IMR-90 (cell line): ENCODE results near the gene ACSL1. TPM values are rescaled to one million over a fixed set of nuclear protein-coding genes. Genes with fewer than 3 reads are reported as not detected.

Experiments
- microRNA-seq, 2 experiments: library from miRNA; stranded (forward) in 1 of 2; unstranded in 1 of 2; fragments of 10-50 nt in 1 of 2; fragments of <30 nt in 1 of 2; gene quantifications in 1 of 2; microRNA quantifications in 1 of 2; one replicate each; pipeline versions ENCODE3 to v1.1.0; 2013 to 2020; ENCODE audit not compliant: insufficient read depth in 1 of 2, insufficient read length in 1 of 2, unreplicated experiment in 1 of 2
- polyA plus RNA-seq, 3 experiments: library from polyadenylated mRNA; depleted of rRNA; stranded (reverse); fragments of >200 nt; gene quantifications; 2 replicates each; pipeline ENCODE4 v1.2.3, GENCODE V29; 2012; ENCODE audit warnings: low replicate concordance in 1 of 3
- small RNA-seq, 5 experiments: library from RNA; depleted of rRNA; stranded (forward); fragments of <200 nt; gene quantifications; one replicate each; pipeline ENCODE3, GENCODE V24; 2012
- total RNA-seq: library from RNA; depleted of rRNA; stranded (reverse); fragments of >200 nt; gene quantifications from 2 replicates; pipeline ENCODE4 v1.2.3, GENCODE V29; 2012; rRNA removed

ACSL1 gene
- total and polyA plus RNA-seq, 2 of the 4 experiments (the other 2 are of a cell fraction): 14.4 to 26.0 TPM

Small RNAs within 50 kb of the gene (microRNA-seq; reads per million reads assigned to microRNA genes)
- 0 reads per million in 2 experiments for gene MIR3945

Small RNAs within 50 kb of the gene (small RNA-seq; reads per million reads assigned to genes)
- gene MIR3945: 0 reads per million in 5 experiments

Other genes starting within 250 kb of the ACSL1 start
- gene CASP3, start 176.5 kb downstream of the ACSL1 start, total RNA-seq: 26.7 and 58.9 TPM in 2 replicates
- gene CASP3, start 176.5 kb downstream of the ACSL1 start, polyA plus RNA-seq (2012; rRNA removed): 21.1 and 27.4 TPM in 2 replicates
- gene PRIMPOL, start 176.2 kb downstream of the ACSL1 start, total RNA-seq: 5.6 and 10.0 TPM in 2 replicates
- 6.6 and 8.8 TPM in 2 replicates for gene PRIMPOL, start 176.2 kb downstream of the ACSL1 start, polyA plus RNA-seq (2012; rRNA removed)
- 13.6 and 26.7 TPM in 2 replicates for gene CENPU, start 91.9 kb downstream of the ACSL1 start, total RNA-seq
- gene CENPU, start 91.9 kb downstream of the ACSL1 start, polyA plus RNA-seq (2012; rRNA removed): 12.0 and 14.6 TPM in 2 replicates
- not detected in 2 replicates for gene HELT, start 192.5 kb upstream of the ACSL1 start, total RNA-seq
- not detected in 2 replicates for gene HELT, start 192.5 kb upstream of the ACSL1 start, polyA plus RNA-seq (2012; rRNA removed)